ENCODE measurements around the gene SCGB3A1. TPM values are rescaled to one million over a fixed set of nuclear protein-coding genes. Genes with fewer than 3 reads are reported as not detected.

Gene SCGB3A1
- total and polyA plus RNA-seq, 2 of the 4 experiments (the other 2 are of a cell fraction) = not detected

DNA sequence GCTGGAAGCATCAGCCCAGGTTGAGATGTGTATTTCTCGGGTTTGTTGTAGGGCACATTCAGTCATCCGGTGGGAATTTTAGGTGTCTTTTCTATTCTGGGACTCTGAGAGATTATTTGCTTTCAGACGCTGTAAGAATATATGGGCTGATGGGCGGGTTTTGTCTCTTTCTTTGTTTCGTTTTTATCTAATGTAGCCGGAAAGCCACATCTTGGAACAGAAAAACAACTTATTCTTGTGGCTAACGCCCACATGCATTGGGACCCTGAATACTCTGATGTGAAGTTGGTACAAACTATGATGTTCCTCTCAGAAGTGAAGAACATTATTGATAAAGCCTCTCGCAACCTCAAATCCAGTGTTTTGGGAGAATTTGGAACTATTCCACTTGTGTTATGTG is 22.4 kb downstream of the SCGB3A1 start:
- ChIA-PET POLR2A (ENCODE audit: unreplicated experiment) (no interaction called here), CTCF (interaction anchor here (1.3 kb wide), 1 partner anchor 15 kb away, joined by 3 read pairs; no protein-coding TSS in a partner anchor)
- no peak overlapping the region for H4K91ac ChIP-seq (ENCODE audit: insufficient read depth, low read depth, low read length)
- H3K4me2 ChIP-seq (ENCODE audit: low read depth, low read length) = no peak overlapping the region
- no peaks in the 10 kb centered on the region for H3K9me3 ChIP-seq (ENCODE audit: control insufficient read depth, insufficient read depth, low read length)
- H3K9ac ChIP-seq (ENCODE audit: low read depth, low read length) = no peak overlapping the region
- H3K9me1 ChIP-seq (ENCODE audit: insufficient read depth, low read length) = peaks cover 4% of the 10 kb centered on the region; the same call in 1 of the 2 replicates
- no peak overlapping the region for H3K23ac ChIP-seq (ENCODE audit: low read depth, low read length)
- no peak overlapping the region for H3K27ac ChIP-seq (ENCODE audit: insufficient read depth, low read length)
- WGBS, 2 experiments (ENCODE audit: extremely low coverage in 2 of 2, insufficient read length in 1 of 2) = no CpG with 5 or more reads among the region's 8 CpGs
- H3K79me1 ChIP-seq (ENCODE audit: low read depth in 1 of 2, low read length in 2 of 2) = peaks cover 8% of the 10 kb centered on the region in 2 experiments; a peak in 3 of 4 replicates
- no TSS peak for BruUV-seq (replicated peaks)
- intact Hi-C loops (cut with micrococcal nuclease) = no loop called here
- DNase-seq (no peak), ATAC-seq (ENCODE audit: low read depth) (no peak)
- no peak overlapping the region for H4K5ac ChIP-seq (ENCODE audit: low read depth, low read length)
- H3K14ac ChIP-seq (replicated peaks; ENCODE audit: low read depth, low read length) = no peak overlapping the region
- H3K36me3 ChIP-seq (ENCODE audit: control insufficient read depth, insufficient read depth, low read length) = peaks cover 40% of the 10 kb centered on the region
- no peak overlapping the region for H3K18ac ChIP-seq (ENCODE audit: low read depth, low read length)
- dilution Hi-C loops (cut with HindIII; ENCODE audit: low sequenced_read_pairs, unreplicated experiment) = no loop called here
- no peak overlapping the region for H2AK5ac ChIP-seq (ENCODE audit: low read depth, low read length)
- no peak overlapping the region for H2BK120ac ChIP-seq (ENCODE audit: low read depth, low read length)
- in situ Hi-C loops (cut with MboI; ENCODE audit: low sequenced_read_pairs) = no loop called here
- H2BK15ac ChIP-seq (ENCODE audit: low read depth, low read length) = no peak overlapping the region
- H4K8ac ChIP-seq (ENCODE audit: low read depth in 2 of 2, low read length in 2 of 2) = no peak overlapping the region
- TF ChIP-seq MAZ (IDR thresholded peaks at IDR 0.05; ENCODE audit: borderline replicate concordance, low read depth, low read length) = no peak
- no peak for TF ChIP-seq CHD1 (IDR thresholded peaks at IDR 0.05; ENCODE audit: low read depth, low read length)
- TF ChIP-seq, protein P1, sequence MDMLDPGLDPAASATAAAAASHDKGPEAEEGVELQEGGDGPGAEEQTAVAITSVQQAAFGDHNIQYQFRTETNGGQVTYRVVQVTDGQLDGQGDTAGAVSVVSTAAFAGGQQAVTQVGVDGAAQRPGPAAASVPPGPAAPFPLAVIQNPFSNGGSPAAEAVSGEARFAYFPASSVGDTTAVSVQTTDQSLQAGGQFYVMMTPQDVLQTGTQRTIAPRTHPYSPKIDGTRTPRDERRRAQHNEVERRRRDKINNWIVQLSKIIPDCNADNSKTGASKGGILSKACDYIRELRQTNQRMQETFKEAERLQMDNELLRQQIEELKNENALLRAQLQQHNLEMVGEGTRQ (IDR thresholded peaks at IDR 0.05; ENCODE audit: low read depth, low read length) = no peak
- TF ChIP-seq RCOR1 (IDR thresholded peaks at IDR 0.05; ENCODE audit: insufficient replicate concordance, low read length) = no peak
- TF ChIP-seq CEBPB (IDR thresholded peaks at IDR 0.05; ENCODE audit: low read depth, low read length) = no peak
- no peak for TF ChIP-seq MAFK (IDR thresholded peaks at IDR 0.05; ENCODE audit: low read depth, low read length)
- no peak overlapping the region for H3K56ac ChIP-seq (ENCODE audit: extremely low read depth, insufficient read depth, low read length)
- H3K4me1 ChIP-seq (ENCODE audit: control insufficient read depth, insufficient read depth, low read length) = no peaks in the 10 kb centered on the region
- H2AFZ ChIP-seq (replicated peaks; ENCODE audit: low read length, poor library complexity) = no peak overlapping the region
- H3K4me3 ChIP-seq (ENCODE audit: insufficient read depth, low read depth, low read length) = no peak overlapping the region
- H2BK5ac ChIP-seq (ENCODE audit: low read depth, low read length, poor library complexity, severe bottlenecking) = no peak overlapping the region
- no peak overlapping the region for H2BK20ac ChIP-seq (ENCODE audit: low read depth, low read length)
- H3K27me3 ChIP-seq (ENCODE audit: control insufficient read depth, insufficient read depth, low read length) = no peaks in the 10 kb centered on the region
- H3K4ac ChIP-seq (ENCODE audit: low read depth, low read length) = no peak overlapping the region
- H4K20me1 ChIP-seq (ENCODE audit: insufficient read depth, low read length) = no peaks in the 10 kb centered on the region; the same call in 1 of the 2 replicates
- no peak overlapping the region for H2AK9ac ChIP-seq (replicated peaks; ENCODE audit: low read depth, low read length, poor library complexity)
